BJ (cell line): Measurements from ENCODE around the gene PLA2G15. TPM values are rescaled to one million over a fixed set of nuclear protein-coding genes. Genes with fewer than 3 reads are reported as not detected.
A peak's percentile ranks its signal among the peaks of the same experiment; 100 is the strongest.

Experiments
- CTCF ChIA-PET: fragments of 350-600 bp; formaldehyde crosslinking; extraction: SDS; loops from one replicate; lab custom pipeline; 2021; ENCODE audit warnings: antibody characterized with exemption, inconsistent platforms; lab: Yijun Ruan, JAX
- POLR2A ChIA-PET: fragments of 300-600 bp; sonication (Branson Sonifier 250); formaldehyde crosslinking; extraction: SDS; loops from one replicate; lab custom pipeline; 2021; ENCODE audit warnings: antibody characterized with exemption; lab: Charles Lee
- DNase-seq: peaks from one replicate; pipeline ENCODE4 v3.0.0-alpha.2; 2011; ENCODE audit warnings: low read depth
- H3K27me3 ChIP-seq: 2 replicates; pipeline ENCODE4 v1.6.0; 2011; ENCODE audit warnings: low read length; ENCODE audit not compliant: control insufficient read depth, insufficient read depth
- H3K36me3 ChIP-seq: 2 replicates; pipeline ENCODE4 v1.5.1; 2011; ENCODE audit warnings: low read length; ENCODE audit not compliant: control insufficient read depth, insufficient read depth
- H3K4me3 ChIP-seq: 2 replicates; pipeline ENCODE4 v1.5.1; 2011; ENCODE audit warnings: low read depth, mild to moderate bottlenecking, control low read depth, low read length
- polyA plus RNA-seq: library from polyadenylated mRNA; depleted of rRNA; stranded (reverse); fragments of >200 nt; gene quantifications from 2 replicates; pipeline ENCODE4 v1.2.3, GENCODE V29; 2011
- TF ChIP-seq, protein P1 (sequence below): IDR thresholded peaks from 2 replicates; pipeline ENCODE4 v1.5.1; 2011; ENCODE audit warnings: low read depth, mild to moderate bottlenecking, control low read depth, inconsistent platforms, low read length, moderate library complexity; ENCODE audit not compliant: insufficient read depth

The PLA2G15 gene
- polyA plus RNA-seq, 1 experiment, result 39.2 TPM

DNA sequence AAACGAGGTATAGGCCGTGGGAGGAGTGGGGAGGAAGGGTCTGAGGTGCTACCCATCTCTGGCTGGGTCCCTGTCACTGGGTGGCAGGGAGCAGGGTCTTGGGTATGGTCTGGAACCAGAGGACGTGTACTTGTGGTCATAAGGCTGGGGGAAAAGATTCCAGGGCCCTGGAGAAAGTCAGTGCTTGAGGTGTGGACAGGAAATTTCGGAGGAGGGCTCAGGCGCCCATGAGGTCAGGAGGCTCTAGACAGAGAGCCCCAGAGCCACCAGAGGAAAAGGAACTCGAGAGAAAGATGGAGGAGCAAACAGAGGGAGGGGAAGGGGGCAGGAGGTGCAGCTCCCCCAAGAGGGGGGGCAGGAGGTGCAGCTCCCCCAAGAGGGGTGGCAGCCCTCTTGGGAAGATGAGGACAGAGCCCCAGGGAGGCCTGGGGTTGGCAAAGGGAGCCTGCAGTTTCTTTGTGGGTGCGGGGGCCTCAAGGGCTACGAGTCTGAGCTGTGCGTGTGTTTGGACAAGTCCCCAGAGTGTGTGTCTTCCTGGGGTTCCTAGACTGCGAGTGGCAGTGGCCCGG is 18.5 kb downstream of the PLA2G15 start:
- no peak for DNase-seq
- ChIA-PET POLR2A (interaction anchor here (0.9 to 1.2 kb wide), 2 partner anchors 18 to 47 kb away, joined by 4 read pairs; partner anchors contain the start of genes PLA2G15, PRMT7 and SLC7A6OS), CTCF (interaction anchor here (0.9 to 14.3 kb wide), 26 partner anchors 9 to 207 kb away, joined by 3 to 310 read pairs (median 6); partner anchors contain the start of genes ESRP2, PLA2G15, PRMT7 and SLC7A6OS)
- Histone ChIP-seq H3K4me3 (peak overlapping the region; percentile 98), H3K36me3 (peaks cover 11% of the 10 kb centered on the region), H3K27me3 (no peaks in the 10 kb centered on the region)
- TF ChIP-seq, protein P1, sequence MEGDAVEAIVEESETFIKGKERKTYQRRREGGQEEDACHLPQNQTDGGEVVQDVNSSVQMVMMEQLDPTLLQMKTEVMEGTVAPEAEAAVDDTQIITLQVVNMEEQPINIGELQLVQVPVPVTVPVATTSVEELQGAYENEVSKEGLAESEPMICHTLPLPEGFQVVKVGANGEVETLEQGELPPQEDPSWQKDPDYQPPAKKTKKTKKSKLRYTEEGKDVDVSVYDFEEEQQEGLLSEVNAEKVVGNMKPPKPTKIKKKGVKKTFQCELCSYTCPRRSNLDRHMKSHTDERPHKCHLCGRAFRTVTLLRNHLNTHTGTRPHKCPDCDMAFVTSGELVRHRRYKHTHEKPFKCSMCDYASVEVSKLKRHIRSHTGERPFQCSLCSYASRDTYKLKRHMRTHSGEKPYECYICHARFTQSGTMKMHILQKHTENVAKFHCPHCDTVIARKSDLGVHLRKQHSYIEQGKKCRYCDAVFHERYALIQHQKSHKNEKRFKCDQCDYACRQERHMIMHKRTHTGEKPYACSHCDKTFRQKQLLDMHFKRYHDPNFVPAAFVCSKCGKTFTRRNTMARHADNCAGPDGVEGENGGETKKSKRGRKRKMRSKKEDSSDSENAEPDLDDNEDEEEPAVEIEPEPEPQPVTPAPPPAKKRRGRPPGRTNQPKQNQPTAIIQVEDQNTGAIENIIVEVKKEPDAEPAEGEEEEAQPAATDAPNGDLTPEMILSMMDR, result no peak

DNA sequence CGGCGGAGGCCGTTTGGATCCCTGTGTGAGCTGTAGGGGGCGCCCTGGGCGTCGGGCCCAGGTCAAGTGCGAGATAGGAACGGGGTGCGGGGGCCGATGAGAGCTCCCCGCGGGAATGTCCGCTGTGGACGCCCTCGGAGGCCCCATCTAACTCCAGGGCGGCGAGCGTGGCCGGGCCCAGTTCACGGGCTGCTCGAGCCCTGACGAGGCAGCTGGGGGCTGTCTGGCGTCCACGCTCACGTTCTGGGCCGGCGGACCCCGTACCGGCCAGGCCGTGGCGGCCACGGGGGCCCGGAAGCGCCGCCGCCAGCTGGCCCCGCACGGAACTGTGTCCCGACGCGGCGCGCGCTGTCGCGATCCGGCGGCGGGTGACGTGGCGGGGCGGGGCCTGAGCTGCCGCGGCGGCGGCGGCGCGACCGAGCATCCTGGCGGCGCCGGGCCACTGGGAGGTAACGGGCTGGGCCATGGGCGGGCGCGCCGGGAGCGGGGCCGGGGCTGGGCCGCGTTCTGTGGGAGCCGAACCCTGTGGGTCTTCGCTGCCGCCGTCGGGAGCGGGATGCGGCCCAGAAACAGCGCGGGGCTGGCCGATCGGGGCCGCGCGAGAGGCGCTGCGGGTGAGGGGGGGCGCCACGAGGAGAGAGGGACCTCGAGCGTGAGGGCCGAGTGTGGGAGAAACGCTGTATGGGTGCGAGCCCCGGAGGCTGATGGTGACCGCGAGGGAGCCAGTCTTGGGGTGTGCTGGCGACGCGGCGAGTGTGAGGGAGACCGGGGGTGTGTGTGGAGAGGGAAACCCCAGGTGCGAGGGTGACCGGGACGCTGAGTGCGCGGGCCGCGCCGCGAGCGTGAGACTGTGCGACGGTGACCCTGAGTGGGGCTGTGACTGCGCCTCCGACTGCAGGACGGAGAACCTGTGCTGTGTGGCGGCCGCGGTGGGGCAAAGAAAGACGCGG is 19.2 kb downstream of the PLA2G15 start, which contains the start of gene SLC7A6:
Gene SLC7A6 (plus strand): TSS at position 399 of the 950 bp plus-strand sequence. CDS start 10,201 bp downstream, outside the sequence.
- H3K4me3 ChIP-seq, result peak within 1 kb of the TSS; percentile 98
- peaks cover 7% of the 10 kb centered on the region for H3K36me3 ChIP-seq
- no peak for DNase-seq
- H3K27me3 ChIP-seq, result no peaks in the 10 kb centered on the region
- ChIA-PET CTCF (interaction anchor here (0.7 to 14.3 kb wide), 27 partner anchors 9 to 268 kb away, joined by 3 to 310 read pairs (median 6); partner anchors contain the start of genes ESRP2, PLA2G15, PRMT7 and SLC7A6OS), POLR2A (interaction anchor here (0.6 to 1.2 kb wide), 3 partner anchors 19 to 1503 kb away, joined by 3 to 4 read pairs (median 4); partner anchors contain the start of genes PLA2G15, PRMT7 and SLC7A6OS)
- TF ChIP-seq, protein P1, result peak; percentile 84

DNA sequence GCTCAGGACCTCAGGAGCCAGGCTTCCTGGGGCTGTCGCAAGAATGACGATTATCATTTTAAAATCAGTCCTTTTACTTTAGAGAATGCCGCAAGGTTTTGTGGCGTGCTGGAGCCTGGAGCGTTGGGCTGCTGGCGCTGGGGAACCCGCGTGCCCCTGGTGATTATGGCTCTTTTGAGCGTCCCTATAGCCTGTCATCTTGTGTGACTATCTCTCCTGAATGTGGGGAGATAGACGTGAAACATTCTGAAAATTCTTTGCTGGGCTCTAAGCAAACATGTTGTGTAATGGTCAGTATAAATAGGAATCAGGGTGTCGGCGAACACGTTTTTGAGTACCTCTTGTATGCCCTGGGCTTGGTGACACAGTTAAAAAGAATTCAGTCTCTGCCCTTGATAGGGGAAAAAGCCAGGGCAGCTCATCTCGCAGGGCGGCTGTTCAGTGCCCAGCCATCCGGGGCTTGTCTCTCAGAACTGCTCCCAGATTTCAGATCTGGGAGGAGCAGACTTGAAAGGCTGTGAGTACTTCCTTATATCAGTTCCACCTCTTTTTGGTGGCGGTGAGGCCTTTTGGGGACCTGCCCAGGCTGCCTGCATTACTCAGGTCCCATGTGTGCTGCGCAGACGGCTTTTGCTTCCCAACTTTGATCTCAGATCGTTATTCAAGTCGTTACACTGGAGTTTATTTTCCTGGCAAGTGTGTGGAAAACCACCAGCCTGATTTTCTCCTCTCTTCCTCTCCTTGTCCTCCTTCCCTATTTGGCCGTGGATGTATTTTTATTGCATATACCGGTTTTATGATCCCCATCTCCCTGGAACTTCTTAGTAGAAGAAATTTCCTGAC is 20.1 kb downstream of the PLA2G15 start:
- DNase-seq, result peak; percentile 56
- CTCF ChIA-PET, result interaction anchor here (0.6 to 14.3 kb wide), 2 partner anchors 59 to 217 kb away, joined by 3 to 310 read pairs; no protein-coding TSS in a partner anchor
- POLR2A ChIA-PET, result no interaction called here
- Histone ChIP-seq H3K4me3 (peak overlapping the region; percentile 98), H3K36me3 (peaks cover 1% of the 10 kb centered on the region), H3K27me3 (no peaks in the 10 kb centered on the region)
- TF ChIP-seq, protein P1, result no peak

- Histone ChIP-seq H3K27me3 (no peaks in the 10 kb centered on the region), H3K4me3 (no peak overlapping the region), H3K36me3 (peaks cover under 1% of the 10 kb centered on the region)
- TF ChIP-seq, protein P1, result no peak
- POLR2A ChIA-PET, result no interaction called here
- no peak for DNase-seq
- CTCF ChIA-PET, result no interaction called here
These were observed 22.6 kb downstream of the PLA2G15 start for GRCh38 chr16:68267612-68268405.
